ENCODE results near the gene DNAAF1.

The DNAAF1 gene

DNA sequence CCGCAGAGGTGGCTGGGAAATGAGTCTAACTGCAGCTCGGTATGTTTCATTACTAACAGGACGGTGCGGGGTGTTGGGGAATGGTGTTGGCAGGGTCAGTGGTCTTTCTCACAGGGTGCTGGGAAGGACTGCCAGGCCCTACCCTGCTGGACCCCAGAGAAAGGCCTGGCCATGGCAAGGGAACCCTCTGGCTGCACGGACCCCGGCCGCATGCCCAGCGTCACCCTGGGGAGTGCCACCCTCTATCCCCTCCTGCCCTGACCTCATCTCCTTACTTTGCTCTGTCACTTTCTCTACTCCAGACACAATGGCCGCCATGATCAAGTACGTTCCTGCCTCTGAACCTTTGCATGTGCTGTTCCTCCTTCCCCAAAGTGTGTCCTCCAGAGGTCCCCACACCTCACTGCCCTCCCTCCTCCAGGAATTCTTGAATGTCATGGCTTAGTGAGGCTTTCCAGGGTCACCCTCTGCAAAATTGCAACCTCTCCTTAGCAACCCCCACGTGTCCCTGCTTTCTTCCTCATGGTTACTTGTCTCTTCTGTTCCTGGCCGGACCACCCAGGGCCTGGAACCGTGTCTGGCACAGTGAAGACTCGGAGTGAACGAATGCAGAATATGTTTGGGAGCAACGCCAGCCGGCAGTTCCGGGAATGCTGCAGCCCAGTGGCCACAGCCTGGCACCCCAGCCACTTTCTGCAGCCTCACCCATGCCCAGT, 61.0 kb downstream of the DNAAF1 start:
- TF ChIP-seq, protein P1, sequence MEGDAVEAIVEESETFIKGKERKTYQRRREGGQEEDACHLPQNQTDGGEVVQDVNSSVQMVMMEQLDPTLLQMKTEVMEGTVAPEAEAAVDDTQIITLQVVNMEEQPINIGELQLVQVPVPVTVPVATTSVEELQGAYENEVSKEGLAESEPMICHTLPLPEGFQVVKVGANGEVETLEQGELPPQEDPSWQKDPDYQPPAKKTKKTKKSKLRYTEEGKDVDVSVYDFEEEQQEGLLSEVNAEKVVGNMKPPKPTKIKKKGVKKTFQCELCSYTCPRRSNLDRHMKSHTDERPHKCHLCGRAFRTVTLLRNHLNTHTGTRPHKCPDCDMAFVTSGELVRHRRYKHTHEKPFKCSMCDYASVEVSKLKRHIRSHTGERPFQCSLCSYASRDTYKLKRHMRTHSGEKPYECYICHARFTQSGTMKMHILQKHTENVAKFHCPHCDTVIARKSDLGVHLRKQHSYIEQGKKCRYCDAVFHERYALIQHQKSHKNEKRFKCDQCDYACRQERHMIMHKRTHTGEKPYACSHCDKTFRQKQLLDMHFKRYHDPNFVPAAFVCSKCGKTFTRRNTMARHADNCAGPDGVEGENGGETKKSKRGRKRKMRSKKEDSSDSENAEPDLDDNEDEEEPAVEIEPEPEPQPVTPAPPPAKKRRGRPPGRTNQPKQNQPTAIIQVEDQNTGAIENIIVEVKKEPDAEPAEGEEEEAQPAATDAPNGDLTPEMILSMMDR (conservative IDR thresholded peaks at IDR 0.05), result no peak
- H3K27ac ChIP-seq, result no peak overlapping the region

DNA sequence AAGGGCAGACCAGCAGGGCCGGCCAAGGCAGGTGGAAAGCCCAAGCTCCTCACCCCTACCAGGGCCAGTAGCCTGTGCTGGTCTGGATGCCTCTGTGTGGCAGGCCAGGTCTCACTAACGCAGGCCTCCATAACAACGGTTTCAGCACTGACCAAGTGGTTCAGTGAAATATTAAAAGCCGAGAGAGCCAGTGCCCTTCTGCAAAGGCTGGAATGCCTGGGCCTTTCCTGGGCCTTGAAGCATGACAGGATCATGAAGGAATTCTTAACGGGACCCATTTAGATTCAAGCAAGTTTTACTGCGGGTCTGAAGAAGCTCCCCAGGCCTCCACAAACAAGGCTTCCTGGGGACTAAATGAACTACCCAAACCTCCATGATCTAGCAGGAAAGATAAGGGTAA, 62.1 kb downstream of the DNAAF1 start:
- TF ChIP-seq, protein P1 (conservative IDR thresholded peaks at IDR 0.05), result no peak
- no peak overlapping the region for H3K27ac ChIP-seq

DNA sequence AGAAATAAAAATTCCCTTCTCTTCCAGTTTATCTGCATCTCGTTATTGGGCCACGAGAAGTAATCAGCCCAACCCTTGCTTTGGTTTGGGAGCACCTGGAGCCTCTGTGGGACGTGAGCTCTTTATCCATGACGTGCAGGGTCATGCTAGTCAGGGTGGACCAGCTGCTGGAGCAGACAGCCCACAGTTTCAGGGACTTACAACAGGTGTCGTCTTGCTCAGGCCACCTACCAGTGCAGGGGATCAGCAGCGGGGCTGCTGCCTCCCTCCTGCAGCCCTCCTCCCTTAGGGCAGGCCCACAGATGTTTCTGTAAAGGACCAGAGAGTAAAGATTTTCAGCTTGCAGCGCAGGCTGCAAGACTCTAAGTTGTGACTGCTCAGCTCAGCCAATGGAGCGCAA, 62.8 kb downstream of the DNAAF1 start:
- H3K27ac ChIP-seq, result no peak overlapping the region
- TF ChIP-seq, protein P1 (conservative IDR thresholded peaks at IDR 0.05), result no peak

DNA sequence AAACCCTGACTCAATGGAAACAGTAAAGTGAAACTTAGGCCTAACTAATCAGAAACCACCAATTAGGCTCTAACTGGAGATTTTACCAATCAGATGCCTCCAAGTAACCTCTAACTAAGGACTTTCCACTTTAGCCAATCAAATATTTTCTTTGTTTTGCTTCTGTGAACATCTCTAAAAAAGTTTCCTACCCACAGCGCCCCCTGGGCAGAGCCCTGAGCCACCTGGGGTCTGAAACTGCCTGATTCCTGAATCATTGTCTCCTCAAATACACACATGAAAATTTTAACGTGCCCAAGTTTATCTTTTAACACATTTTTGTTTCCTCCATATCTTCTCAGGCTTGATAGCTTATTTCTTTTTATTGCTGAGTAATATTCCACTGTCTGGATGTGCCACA, 64.9 kb downstream of the DNAAF1 start:
- H3K27ac ChIP-seq, result no peak overlapping the region
- TF ChIP-seq, protein P1 (conservative IDR thresholded peaks at IDR 0.05), result no peak

DNA sequence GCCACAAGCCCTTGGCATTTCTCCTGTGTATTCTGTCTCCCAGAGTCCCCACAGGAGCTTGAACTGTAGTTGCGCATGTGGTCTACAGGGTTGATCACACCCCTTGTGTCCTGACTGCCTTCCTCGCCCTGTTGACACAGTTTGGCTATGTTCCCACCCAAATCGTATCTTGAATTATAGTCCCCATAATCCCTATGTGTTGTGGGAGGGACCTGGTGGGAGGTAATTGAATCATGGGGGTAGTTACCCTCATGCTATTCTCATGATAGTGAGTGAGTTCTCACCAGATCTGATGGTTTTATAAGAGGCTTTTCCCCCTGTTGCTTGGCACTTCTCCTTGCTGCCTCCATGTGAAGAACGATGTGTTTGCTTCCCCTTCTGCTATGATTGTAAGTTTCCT, 67.0 kb downstream of the DNAAF1 start:
- no peak overlapping the region for H3K27ac ChIP-seq
- TF ChIP-seq, protein P1 (conservative IDR thresholded peaks at IDR 0.05), result no peak

DNA sequence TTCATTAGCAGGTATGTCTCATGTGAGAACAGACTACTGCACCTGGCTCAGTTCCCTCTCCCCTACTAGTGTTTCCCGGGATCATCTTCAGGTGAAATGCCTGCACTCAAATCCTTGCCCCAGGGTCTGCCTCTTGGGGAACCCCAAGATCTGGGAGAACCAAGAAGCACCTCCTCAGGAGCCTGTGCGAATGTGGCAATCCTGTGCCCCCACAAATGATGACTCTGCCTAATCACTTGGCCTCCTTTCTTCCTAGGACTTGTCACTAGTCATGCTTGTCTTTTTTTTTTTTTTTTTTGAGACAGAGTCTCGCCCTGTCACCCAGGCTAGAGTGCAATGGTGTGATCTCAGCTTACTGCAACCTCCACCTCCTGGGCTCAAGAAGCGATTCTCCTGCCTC, 67.5 kb downstream of the DNAAF1 start:
- no peak overlapping the region for H3K27ac ChIP-seq
- TF ChIP-seq, protein P1 (conservative IDR thresholded peaks at IDR 0.05), result no peak

DNA sequence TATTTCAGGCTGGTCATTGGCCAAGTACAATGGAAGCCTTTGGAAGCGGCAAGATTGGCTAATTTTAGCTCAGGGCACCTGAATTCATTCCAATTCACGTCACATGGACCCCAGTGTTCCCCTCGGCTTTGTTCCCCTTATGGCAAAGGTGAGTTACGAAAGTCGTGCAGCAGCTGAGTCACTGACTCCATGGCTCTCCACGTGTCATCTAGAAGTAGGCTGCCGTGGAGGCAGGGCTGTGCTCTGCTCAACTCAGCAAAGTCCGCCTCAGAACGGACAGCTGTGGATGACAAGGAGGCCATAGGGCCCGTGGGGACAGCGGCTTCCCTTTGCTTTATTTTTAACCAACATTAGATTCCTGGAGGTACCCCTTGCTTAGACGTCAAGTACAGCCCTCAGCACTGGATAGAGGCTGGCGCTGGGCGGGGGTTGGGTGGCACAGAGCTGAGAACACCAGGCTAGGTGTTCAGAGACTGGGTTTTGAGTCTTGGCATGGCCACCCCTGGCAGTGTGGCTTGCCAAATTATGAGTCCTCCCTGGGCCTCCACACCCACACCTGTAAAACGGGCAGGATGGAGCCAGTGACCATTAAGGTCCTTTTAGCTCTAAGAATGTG, 69.5 kb downstream of the DNAAF1 start:
- no peak overlapping the region for H3K27ac ChIP-seq
- TF ChIP-seq, protein P1 (conservative IDR thresholded peaks at IDR 0.05), result no peak
